Hippocampal formation (tissue), 2 donors: ENCODE results near the gene TRO.

Experiments
- DNase-seq, 2 donors: peaks; one replicate each; lab custom pipeline; 2025; lab: John Stamatoyannopoulos, UW

TRO gene

DNA sequence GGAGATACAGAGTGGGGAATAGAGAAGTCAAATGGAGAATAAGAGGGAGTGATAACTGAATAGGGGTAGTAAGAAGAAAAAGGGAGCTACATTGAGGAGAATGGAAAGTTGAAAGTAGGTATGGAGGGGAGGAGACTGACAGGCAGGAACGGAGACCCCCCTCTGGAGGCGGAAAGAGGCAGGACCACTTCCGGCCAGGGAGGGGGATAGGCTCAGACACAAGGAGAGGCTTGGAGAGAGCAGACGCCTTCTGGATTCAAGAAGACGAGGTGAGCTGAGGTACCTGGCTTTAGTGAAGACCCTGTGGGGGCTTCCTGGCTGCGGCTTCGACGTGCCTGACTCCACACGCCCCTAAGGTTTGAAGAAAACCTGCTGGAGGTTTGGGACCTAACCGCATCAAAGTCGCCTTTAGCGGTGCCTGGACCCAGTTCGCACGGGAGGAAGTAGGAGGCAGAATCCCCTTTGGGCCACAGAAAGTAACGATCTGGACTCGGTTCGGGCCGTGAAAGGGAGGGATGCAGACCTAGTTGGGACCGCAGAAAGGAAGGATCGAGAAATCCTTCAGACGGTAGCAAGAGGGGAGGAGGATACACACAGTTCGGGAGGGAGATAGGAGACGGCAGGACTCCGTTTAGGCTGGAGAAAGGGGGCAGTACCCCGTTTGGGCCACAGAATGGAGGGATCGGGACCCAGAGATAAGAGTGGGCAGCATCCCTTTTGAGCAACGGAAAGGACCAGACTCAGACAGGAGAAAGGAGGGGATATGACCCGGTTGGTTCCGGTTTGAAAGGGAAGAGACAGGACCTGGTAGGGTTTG, at the start of gene TRO:
Gene TRO, plus strand, starts transcription at position 215 of the 817 bp plus-strand sequence. CDS start 1,423 bp downstream, outside the sequence.
- DNase-seq = peak; percentile 17 to 22

DNA sequence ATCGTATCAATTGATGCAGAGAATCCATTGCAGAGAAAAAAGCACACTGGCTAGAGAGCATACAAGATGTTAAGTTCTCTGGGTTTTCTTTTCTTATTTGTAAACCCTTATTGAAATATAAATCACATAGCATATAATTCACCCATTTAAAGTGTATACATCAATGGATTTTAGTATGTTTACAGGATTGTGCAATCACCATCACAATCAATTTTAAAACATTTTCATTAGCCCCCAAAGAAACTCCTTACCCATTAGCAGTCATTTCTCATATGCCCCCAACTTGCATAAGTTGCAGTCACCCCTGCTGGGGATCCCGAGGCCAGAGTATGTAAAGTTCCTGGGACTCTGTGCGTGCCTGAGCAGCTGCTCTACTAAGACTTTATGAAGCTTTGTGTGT, 34.9 kb upstream of the TRO start:
- DNase-seq = no peak

DNA sequence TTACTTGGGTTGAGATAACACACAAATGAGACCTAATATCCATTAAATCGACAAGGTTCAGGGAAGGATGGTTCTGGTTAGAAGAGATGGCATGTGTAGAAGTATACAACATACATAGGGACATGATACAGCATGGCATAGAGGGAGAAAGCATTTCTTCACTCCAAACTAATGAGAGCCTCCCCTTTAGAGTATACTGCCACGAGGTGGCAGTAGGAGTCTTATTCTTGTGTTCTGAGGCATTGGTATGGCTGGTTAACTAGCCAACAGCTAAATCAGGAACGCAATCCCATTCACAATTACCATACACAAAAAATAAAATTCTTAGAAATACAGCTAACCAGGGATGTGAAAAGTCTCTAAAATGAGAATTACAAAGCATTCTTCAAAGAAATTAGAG, 29.1 kb upstream of the TRO start:
- DNase-seq = peak in 1 of 2 donors; percentile 3

DNA sequence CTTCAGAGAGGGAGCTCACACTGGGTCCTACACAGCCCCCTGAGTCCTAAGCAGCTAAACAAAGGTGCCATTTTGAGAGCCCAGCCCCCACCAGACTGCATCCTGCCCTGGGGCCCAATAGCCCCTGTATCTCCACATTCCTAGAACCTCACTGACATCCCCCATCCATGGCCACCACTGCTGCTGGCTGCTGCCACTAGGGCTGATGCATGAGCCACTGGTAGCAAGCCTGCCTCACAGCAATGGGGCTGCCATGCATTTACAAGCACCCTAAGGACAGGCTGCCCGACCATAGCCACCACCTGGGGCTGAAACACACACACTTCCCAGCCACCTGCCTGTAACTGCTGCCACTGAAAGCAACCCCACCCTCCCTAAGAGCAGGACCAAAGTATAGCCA, 26.5 kb upstream of the TRO start:
- DNase-seq = no peak

GRCh38 chrX:54909941-54910340, 10.7 kb upstream of the TRO start:
- DNase-seq = no peak

DNA sequence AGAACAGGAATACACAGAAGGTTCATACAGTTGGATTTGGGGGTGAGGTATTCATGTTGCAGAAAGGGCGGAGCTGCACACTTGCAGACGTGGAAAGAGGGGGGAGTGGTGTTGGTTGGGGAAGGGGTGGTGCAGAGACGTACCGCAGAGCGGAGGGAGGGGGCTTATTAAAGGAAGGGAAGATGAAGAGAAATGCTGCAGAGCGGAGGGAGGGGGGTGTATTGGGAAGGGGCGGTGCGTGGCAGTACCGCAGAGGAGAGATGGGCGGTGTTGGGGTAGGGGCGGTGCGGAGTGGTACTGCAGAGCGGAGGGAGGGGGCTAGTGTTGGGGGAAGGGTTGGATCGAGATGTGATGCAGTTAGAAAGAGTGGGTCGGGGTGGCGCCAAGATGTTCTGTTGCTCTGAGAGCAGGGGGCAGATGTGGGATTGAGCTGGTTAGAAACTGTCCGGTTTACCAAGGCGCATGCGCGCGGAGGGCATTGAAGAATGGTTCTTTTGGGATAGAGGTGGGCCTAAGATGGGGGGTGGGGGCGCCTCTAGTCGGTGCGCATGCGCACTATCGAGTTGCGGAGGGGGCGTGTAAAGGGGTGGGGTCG, 900 bp downstream of the TRO start:
- DNase-seq = peak; percentile 35 to 46

DNA sequence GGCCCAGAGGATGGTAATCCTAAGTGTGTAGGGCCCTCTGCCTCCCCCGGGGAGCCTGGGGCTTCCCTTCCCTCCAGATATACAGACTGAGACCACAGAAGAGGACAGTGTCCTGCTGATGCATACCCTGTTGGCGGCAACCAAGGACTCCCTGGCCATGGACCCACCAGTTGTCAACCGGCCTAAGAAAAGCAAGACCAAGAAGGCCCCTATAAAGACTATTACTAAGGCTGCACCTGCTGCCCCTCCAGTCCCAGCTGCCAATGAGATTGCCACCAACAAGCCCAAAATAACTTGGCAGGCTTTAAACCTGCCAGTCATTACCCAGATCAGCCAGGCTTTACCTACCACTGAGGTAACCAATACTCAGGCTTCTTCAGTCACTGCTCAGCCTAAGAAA, 1.9 kb downstream of the TRO start:
- no peak for DNase-seq

GRCh38 chrX:54923376-54923775, 2.8 kb downstream of the TRO start:
- DNase-seq = no peak

DNA sequence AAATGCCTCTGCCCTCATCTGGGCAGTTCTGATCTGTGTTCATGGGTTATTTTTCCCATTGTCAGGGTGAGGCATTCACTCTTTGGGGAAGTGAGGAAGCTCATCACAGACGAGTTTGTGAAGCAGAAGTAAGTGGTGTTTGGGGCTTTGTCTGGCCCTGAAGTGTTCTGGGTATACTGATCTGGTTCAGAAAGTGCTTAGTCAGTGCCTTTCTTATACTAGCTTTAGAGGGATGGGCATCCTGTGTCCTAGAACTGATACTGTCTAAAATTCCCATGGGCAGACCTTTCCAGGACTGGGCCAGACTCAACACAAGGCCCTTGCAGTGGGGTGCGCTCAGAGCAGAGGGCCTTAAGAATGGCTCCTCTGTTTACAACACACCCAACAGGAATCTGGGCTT, 6.4 kb downstream of the TRO start:
- no peak for DNase-seq

DNA sequence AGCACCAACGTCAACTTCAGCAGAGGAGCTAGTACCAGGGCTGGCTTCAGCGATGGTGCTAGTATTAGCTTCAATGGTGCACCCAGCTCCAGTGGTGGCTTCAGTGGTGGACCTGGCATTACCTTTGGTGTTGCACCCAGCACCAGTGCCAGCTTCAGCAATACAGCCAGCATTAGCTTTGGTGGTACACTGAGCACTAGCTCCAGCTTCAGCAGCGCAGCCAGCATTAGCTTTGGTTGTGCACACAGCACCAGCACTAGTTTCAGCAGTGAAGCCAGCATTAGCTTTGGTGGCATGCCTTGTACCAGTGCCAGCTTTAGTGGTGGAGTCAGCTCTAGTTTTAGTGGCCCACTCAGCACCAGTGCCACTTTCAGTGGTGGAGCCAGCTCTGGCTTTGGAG, 8.3 kb downstream of the TRO start:
- DNase-seq = no peak

DNA sequence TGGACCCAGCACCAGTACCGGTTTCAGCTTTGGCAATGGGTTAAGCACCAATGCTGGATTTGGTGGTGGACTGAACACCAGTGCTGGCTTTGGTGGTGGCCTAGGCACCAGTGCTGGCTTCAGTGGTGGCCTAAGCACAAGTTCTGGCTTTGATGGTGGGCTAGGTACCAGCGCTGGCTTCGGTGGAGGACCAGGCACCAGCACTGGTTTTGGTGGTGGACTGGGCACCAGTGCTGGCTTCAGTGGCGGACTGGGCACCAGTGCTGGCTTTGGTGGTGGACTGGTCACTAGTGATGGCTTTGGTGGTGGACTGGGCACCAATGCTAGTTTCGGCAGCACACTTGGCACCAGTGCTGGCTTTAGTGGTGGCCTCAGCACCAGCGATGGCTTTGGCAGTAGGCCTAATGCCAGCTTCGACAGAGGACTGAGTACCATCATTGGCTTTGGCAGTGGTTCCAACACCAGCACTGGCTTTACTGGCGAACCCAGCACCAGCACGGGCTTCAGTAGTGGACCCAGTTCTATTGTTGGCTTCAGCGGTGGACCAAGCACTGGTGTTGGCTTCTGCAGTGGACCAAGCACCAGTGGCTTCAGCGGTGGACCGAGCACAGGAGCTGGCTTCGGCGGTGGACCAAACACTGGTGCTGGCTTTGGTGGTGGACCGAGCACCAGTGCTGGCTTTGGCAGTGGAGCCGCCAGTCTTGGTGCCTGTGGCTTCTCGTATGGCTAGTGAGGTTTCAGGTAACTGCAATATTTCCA, 9.8 kb downstream of the TRO start:
- no peak for DNase-seq

DNA sequence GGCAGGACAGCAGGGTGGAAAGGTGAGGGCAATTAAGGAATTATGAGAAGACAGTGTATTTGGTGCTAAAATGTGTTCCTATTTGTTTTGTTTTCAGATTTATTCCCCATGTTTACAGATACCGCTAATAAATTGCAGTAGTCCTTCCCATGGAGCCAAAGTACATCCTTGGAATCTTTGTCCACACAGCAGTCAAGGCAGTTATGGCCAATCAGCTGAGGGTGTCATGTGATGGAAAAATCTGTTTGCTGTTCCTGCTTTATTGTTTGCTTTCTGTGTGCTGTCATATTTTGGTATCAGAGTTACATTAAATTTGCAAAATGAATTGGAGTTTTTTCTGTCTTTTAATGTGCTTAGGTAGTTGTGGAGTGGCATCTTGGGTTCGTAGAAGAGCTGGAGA, 10.5 kb downstream of the TRO start:
- no peak for DNase-seq

DNA sequence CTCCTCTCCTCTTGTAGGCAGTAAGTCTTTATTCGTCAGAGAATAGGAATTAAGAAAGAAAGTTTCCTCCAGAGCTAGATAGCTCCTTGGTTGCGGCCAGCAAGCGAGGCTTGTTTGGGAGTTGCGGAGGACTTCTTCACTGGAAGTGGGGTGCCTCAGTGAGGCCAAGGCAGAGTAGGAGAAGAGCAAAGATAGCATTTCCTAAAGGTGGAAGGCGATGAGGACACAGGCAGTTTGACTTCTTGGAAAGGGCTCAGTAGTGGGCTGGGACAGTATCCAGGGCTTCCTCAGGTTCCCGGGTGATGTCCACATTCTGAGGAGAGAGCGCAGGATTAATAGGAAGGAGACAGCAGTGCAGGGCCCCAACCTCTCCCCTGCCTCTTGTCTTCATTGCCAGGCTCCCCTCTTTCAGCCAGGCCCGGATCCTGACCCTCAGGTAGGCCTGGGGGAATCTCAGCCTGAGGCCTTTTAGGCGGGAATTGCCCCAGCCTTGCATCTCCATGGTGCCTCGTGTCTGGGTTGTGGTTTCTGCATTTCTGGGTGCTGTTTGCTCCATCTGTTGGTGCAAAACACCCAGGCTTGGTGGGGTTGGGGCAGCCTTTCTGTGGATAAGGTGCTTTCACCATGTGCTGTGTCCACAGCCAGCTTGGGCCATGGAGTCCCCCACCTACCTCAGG, 12.7 kb downstream of the TRO start:
- DNase-seq = no peak

DNA sequence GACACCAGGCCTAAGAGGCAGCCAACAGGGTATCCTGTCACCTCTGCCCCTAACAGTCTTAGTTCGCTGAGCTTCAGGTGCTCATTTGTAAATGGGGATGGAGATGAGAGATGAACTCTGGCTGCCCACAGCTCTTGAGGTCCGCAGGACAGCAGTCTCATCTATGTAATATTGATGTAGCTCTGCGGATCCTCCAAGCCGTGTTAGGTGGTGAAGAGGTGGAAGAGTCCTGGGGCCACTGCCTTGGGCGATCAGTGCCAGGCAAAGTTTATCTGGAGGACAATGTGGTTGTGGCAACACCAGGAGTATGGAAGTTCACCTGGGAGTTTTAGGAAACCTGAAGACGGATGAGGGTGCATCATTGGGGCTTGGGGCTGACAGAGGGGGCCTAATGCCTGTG, 13.4 kb downstream of the TRO start:
- no peak for DNase-seq

DNA sequence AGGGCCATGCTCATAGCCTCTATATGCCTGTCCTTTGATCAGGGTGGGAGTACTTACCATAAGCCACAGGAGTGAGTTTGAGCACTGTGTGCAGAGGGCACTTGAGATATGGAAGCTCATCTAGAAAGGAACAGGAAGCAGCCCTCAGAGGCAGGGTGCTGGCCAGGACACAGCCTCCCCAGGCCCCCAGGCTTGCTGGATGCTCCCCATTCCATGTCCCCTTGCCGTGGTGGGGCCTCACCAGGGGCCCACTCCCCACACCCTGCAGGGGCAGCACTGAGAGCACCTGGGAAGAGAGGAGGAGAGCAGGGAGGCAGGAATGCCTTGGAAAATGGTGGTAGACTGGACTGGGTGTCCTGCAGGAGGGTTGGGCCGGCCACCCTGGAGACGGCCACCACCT, 14.3 kb downstream of the TRO start:
- no peak for DNase-seq

DNA sequence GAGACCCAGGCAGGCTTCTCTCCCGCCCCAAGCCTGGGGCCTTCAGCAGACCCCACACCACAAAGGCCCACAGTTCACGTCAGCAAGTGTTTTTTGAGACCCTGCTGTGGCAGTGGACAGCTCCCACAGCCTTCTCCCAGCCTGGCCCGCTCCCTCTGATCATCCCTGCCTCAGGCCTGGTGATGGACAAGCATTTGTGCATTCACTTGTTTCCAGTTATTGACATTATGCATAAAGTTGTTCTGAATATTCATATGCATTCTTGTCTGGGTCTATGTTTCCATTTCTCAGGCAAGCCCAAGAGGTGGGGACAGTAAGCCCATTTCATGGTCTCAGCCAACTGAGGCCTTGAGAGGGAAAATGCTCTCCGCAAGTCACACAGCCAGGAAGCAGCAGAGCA, 14.7 kb downstream of the TRO start:
- no peak for DNase-seq

DNA sequence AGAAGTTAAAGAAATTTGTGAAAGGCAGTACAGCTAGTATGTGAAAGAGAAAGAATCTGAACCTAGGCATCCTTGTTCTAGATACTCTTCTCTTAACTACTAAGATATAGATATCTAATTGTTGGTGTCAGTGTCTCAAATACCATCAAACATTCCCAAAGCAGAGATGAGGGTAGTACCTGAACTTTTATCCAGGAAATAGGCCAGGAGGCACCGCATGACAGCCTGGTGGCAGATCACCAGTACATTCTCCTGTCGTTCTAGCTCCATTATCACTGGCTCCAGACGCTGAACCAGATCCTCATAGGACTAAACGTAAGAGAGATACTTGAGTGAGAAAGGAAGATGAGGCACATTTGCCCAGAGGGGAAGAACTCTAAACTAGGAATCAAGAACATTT, 16.8 kb downstream of the TRO start:
- DNase-seq = no peak

DNA sequence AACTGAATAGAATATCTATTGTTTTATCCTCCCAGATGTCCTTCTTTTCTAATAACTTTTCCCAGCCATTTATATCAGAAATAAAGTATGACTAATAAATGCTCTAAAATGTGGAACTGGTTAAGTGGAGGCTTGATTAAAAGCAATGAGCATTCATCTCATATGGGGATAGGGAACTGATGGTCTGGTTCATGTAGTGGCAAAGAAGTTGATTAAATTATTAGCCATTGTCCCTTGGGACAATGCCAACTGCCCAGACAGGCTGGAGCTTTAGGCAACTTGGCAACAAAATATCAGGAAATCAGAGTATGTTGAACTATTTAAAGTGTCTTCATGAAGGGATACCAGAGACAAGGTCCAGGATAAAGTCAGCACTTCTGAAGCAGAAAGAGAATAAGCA, 24.2 kb downstream of the TRO start:
- no peak for DNase-seq

GRCh38 chrX:54945224-54945623, 24.6 kb downstream of the TRO start:
- no peak for DNase-seq

DNA sequence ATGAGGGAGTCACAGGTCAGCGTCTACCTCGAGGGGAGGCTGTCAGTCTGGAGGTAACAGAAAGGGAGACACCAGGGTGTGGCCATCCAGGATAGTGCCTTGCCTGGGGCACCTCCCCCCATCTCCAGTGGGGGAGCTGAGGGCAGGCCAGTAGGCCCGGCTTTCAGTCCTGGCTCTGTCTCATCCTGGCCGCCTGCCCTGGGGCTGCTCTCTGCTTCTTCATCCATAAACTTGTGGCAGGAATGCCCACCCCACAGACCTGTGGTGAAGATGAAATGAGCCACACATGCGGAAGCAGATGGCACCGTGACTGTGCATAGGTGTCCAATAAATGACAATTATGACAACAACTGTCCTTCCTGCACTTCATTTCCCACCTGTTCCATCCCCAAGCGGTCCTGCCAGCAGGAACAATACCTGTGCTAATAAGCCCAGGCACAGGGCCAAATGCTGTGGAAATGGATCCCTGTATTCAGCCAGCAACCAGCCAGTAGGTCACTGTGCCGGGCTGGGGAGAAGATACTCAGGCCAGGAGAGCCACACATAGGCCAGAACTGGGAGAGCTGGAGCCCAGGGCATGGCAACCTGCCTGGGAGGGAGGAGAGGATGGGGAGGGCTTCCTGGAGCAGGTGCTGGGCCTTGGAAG, 30.2 kb downstream of the TRO start:
- no peak for DNase-seq

GRCh38 chrX:54961750-54962149, 41.1 kb downstream of the TRO start:
- no peak for DNase-seq
